Testis (tissue), 3 donors: ENCODE measurements around the gene TET1. TPM values are rescaled to one million over a fixed set of nuclear protein-coding genes. Genes with fewer than 3 reads are reported as not detected.
A peak's percentile ranks its signal among the peaks of the same experiment; 100 is the strongest.

Source experiments
- DNase-seq: peaks from one replicate; pipeline ENCODE4 v3.0.0-alpha.2; 2019
- H3K27ac ChIP-seq, 2 donors: fragments of 200-600 bp; sonication (generic); one replicate each; pipeline ENCODE4 v1.5.1; 2019
- H3K27me3 ChIP-seq: fragments of 200-600 bp; sonication (generic); one replicate; pipeline ENCODE4 v1.5.1; 2019
- H3K36me3 ChIP-seq: fragments of 200-600 bp; sonication (generic); one replicate; pipeline ENCODE4 v1.5.1; 2017; ENCODE audit warnings: low read depth; ENCODE audit errors: missing control alignments
- H3K4me1 ChIP-seq: fragments of 200-600 bp; sonication (generic); one replicate; pipeline ENCODE4 v1.5.1; 2019
- H3K4me3 ChIP-seq, 2 donors: fragments of 200-600 bp; sonication (generic); one replicate each; pipeline ENCODE4 v1.5.1; 2017 to 2019
- H3K9me3 ChIP-seq: fragments of 200-600 bp; sonication (generic); one replicate; pipeline ENCODE4 v1.5.1; 2017
- POLR2A ChIP-seq: fragments of 450-650 bp; IDR thresholded peaks from one replicate; pipeline ENCODE4 v1.6.1; 2017; ENCODE audit warnings: antibody characterized with exemption, mild to moderate bottlenecking, moderate library complexity
- WGBS, 2 donors: methylation state at CpG; one replicate each; pipeline ENCODE4 v1.1.5; 2018; 5-methylcytosine and 5-hydroxymethylcytosine counted together
- intact Hi-C: fragments of 100-400 bp; cut with DNase I; formaldehyde crosslinking; loops from one replicate; pipeline ENCODE4 v1.15.1; 2023; ENCODE audit warnings: low total_unique reads
- polyA plus RNA-seq: library from polyadenylated mRNA; stranded (reverse); fragments of 350-450 nt; fragmentation: Illumina TruSeq; extraction: RNeasy Lipid Tissue Mini Kit (QIAGEN cat#74804); gene quantifications from one replicate; pipeline ENCODE4 v1.2.3, GENCODE V29; 2014; ENCODE audit warnings: low read depth, low replicate concordance; ENCODE audit not compliant: insufficient read depth
- total RNA-seq, 2 donors: library from RNA; depleted of rRNA; stranded (reverse); fragments of >200 nt; gene quantifications; one replicate each; pipeline ENCODE4 v1.2.3, GENCODE V29; 2016
- TF ChIP-seq, protein P1 (sequence below), 3 experiments: fragments of 450-650 bp in 2 of 3; fragments of 200-600 bp in 1 of 3; sonication (generic) in 1 of 3; IDR thresholded peaks; one replicate each; pipeline ENCODE4 v1.5.1; 2016 to 2019; ENCODE audit warnings: antibody characterized with exemption in 3 of 3, mild to moderate bottlenecking in 2 of 3, moderate library complexity in 1 of 3

Gene TET1
- total and polyA plus RNA-seq, 3 donors from 2014 or later, result 0.40 to 3.8 (median 3.2) TPM

DNA sequence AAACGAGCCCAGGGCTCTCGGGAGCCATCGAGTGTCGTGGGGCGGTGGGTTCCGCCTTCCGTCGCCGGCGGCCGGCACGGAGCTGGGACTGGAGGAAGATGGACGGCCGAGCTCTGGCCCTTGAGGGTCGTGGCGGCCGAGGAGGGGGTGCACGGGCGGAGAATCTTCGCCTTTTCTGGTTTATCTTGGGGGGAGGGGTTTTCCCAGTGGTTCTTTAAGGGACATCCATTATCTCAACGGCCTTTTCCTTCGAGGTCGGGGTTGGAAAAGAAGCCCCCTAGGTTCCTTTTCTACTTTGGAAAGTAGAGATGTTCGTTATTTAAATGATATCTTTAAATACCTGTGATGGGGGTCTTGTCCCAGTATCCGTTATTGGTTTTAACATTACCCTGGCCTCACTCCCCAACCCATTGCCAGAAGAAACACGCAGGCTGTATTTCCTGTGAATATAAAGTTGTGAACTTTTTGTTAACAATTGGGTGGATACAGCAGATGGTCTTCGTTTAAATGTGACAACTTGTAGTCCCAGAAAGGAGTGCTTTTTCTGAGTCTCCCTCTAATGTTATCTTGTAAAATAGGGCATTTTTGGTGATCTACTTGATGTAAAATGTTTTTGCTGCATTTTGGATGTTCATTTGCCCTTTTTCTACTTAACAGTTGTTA lies 161.7 kb downstream of the TET1 start:
- Histone ChIP-seq H3K9me3 (no peaks in the 10 kb centered on the region), H3K4me3 (peak overlapping the region; percentile 69 to 96), H3K27ac (peak overlapping the region; percentile 94 to 99), H3K4me1 (peaks cover 10% of the 10 kb centered on the region), H3K27me3 (no peaks in the 10 kb centered on the region), H3K36me3 (no peaks in the 10 kb centered on the region)
- 0 to 1% methylated on average over 20 to 21 of the region's 27 CpGs for WGBS, 2 donors
- TF ChIP-seq, protein P1, sequence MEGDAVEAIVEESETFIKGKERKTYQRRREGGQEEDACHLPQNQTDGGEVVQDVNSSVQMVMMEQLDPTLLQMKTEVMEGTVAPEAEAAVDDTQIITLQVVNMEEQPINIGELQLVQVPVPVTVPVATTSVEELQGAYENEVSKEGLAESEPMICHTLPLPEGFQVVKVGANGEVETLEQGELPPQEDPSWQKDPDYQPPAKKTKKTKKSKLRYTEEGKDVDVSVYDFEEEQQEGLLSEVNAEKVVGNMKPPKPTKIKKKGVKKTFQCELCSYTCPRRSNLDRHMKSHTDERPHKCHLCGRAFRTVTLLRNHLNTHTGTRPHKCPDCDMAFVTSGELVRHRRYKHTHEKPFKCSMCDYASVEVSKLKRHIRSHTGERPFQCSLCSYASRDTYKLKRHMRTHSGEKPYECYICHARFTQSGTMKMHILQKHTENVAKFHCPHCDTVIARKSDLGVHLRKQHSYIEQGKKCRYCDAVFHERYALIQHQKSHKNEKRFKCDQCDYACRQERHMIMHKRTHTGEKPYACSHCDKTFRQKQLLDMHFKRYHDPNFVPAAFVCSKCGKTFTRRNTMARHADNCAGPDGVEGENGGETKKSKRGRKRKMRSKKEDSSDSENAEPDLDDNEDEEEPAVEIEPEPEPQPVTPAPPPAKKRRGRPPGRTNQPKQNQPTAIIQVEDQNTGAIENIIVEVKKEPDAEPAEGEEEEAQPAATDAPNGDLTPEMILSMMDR (IDR thresholded peaks at IDR 0.05), result no peak
- no peak for TF ChIP-seq POLR2A
- peak; percentile 30 for DNase-seq
- intact Hi-C loops, result no loop called here

DNA sequence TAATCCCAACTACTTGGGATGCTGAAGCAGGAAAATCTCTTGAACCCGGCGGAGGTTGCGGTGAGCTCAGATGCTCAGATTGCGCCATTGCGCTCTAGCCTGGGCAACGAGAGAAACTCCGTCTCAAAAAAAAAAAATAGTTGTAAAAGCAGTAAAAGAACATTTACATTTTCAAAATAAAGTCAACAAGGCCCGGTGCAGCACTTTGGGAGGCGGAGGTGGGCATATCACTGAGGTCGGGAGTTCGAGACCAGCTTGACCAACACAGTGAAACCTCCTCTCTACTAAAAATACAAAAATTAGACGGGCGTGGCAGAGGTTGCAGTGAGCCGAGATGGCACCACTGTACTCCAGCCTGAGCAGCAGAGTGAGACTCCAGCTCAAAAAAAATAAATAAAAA lies 164.9 kb downstream of the TET1 start:
- Histone ChIP-seq H3K36me3 (no peaks in the 10 kb centered on the region), H3K4me3 (no peak overlapping the region), H3K4me1 (peaks cover 10% of the 10 kb centered on the region), H3K27ac (no peak overlapping the region), H3K9me3 (no peaks in the 10 kb centered on the region), H3K27me3 (no peaks in the 10 kb centered on the region)
- WGBS, 2 donors, result 91 to 96% methylated on average over 14 of the region's 14 CpGs
- no peak for DNase-seq
- intact Hi-C loops, result no loop called here
- TF ChIP-seq POLR2A, result no peak
- TF ChIP-seq, protein P1 (IDR thresholded peaks at IDR 0.05), result no peak

DNA sequence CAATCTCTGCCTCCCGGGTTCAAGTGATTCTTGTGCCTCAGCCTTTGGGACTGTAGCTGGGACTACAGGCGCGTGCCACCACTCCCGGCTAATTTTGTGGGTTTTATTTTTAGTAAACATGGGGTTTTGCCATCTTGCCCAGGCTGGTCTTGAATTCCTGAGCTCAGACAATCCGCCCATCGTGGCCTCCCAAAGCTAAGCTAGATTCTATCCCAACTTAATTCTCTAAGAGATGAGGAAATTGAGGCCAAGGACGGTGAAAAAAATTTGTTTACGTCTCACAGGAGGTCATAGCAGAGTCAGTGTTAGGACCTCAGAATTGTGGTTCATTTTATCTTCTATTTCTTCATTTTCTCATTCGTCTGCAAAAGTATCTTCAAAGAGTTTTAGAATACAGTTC lies 167.0 kb downstream of the TET1 start:
- no peaks in the 10 kb centered on the region for H3K36me3 ChIP-seq
- intact Hi-C loops, result no loop called here
- peaks cover 7% of the 10 kb centered on the region for H3K4me1 ChIP-seq
- no peak for TF ChIP-seq POLR2A
- TF ChIP-seq, protein P1 (IDR thresholded peaks at IDR 0.05), result no peak
- H3K27ac ChIP-seq, result no peak overlapping the region
- no peaks in the 10 kb centered on the region for H3K27me3 ChIP-seq
- 83 to 85% methylated on average over 9 of the region's 9 CpGs for WGBS, 2 donors
- no peak overlapping the region for H3K4me3 ChIP-seq
- DNase-seq, result no peak
- H3K9me3 ChIP-seq, result no peaks in the 10 kb centered on the region

DNA sequence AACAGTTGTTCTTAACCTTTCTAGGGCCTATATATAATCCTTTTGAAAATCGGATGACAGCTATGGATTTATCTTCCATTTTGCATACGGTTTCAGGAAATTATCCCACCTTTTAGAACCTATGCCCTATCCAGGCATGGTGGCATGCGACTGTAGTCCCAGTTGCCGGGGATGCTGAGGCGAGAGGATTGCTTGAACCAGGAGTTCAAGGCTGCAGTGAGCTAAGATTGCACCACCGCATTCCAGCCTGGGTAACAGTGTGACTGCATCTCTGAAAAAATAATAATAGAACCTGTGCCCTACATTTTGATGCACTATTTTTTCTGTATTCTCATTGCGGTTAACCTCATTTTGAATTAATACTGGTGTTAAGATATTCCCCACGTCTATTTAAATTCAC lies 172.5 kb downstream of the TET1 start:
- DNase-seq, result no peak
- Histone ChIP-seq H3K4me1 (no peaks in the 10 kb centered on the region), H3K9me3 (no peaks in the 10 kb centered on the region), H3K27ac (no peak overlapping the region), H3K27me3 (no peaks in the 10 kb centered on the region), H3K36me3 (no peaks in the 10 kb centered on the region), H3K4me3 (no peak overlapping the region)
- intact Hi-C loops, result no loop called here
- TF ChIP-seq POLR2A, result no peak
- TF ChIP-seq, protein P1 (IDR thresholded peaks at IDR 0.05), result no peak
- WGBS, 2 donors, result 86% methylated on average over 8 of the region's 8 CpGs

DNA sequence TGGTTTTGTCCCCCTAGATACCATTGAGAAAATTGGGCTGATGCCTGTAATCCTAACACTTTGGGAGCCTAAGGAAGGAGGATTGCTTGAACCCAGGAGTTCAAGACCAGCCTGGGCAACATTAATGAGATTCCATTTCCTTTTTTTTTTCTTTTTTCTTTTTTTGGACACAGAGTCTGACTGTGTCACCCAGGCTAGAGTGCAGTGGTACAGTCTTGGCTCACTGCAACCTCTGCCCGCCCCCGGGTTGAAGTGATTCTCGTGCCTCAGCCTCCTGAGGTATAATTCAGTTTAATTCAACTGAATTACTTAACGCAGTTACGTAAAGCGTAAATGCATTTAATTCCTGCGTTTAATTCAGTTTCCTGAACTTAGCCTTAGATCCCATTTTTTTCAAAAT lies 174.2 kb downstream of the TET1 start:
- 85 to 88% methylated on average over 7 of the region's 7 CpGs for WGBS, 2 donors
- intact Hi-C loops, result no loop called here
- H3K36me3 ChIP-seq, result no peaks in the 10 kb centered on the region

More for the DNA sequence above, 174.2 kb downstream of the TET1 start:
- no peak overlapping the region for H3K4me3 ChIP-seq
- no peak for TF ChIP-seq POLR2A
- TF ChIP-seq, protein P1 (IDR thresholded peaks at IDR 0.05), result no peak
- no peaks in the 10 kb centered on the region for H3K27me3 ChIP-seq
- no peaks in the 10 kb centered on the region for H3K4me1 ChIP-seq
- H3K9me3 ChIP-seq, result no peaks in the 10 kb centered on the region
- H3K27ac ChIP-seq, result no peak overlapping the region
- no peak for DNase-seq
